GM21717 (cell line): ENCODE data around the gene RERE.
"Not testable (repeated sequence)": the region's sequence is repeated elsewhere in the genome, so short reads cannot be mapped to it uniquely, and the experiment has no call there.

Experiments
- ATAC-seq: cut with Tn5 transposase; IDR thresholded peaks from one replicate; pipeline ENCODE4 v1.9.1; 2021; ENCODE audit warnings: mild to moderate bottlenecking, moderate library complexity; ENCODE audit not compliant: unreplicated experiment

The RERE gene

DNA sequence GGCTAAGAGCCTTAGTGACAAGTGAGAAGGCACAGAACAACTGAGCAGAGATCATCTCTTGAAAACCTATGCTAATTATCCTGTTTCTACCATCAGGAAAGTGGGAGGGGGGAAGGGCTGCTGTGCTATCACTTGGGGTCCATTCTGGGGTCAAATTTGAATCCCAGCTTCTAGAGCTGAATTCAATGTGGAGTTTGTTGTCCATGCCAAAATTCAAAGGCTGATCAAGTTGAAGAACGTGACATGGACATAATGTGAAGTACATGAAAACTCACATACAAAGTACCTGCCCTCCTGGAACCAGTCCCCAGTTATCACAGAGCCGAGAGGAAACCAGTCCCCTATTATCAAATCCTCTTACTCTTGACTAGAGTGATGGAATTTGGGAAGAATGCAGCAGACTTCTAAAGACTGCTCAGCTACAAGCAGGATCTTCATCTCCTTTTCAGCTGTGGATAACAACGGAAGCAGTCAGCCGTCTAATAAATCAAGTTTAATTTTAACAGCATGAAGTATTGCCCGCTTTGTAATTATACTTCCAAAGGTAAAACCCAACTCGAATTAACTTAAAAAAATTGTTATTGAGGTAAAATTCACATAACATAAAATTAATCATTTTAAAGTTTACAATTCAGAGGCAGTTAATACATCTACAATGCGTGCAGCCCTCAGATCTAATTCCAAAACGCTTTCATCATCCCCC is 421.2 kb downstream of the RERE start:
- ATAC-seq, result no peak

DNA sequence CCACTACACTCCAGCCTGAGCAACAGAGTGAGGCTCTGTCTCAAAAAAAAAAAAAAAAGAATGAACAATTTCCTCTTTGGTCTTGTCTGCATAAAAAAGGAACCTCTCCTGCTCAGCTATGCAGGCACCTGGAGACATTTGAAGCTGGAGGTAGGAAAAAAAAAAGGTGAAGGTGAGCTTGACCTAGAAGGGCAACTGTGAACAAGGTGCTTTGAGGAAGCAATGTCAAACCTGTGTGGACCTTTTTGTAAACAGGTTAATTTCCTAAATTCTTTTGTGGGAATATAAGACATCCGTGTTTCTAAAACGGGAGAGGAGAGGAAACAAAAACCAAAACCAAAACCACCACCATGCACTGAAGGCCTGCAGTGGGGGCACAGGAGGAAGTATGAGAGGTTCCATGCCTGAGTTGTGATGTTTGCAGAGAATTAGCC is 422.0 kb downstream of the RERE start:
- no peak for ATAC-seq

DNA sequence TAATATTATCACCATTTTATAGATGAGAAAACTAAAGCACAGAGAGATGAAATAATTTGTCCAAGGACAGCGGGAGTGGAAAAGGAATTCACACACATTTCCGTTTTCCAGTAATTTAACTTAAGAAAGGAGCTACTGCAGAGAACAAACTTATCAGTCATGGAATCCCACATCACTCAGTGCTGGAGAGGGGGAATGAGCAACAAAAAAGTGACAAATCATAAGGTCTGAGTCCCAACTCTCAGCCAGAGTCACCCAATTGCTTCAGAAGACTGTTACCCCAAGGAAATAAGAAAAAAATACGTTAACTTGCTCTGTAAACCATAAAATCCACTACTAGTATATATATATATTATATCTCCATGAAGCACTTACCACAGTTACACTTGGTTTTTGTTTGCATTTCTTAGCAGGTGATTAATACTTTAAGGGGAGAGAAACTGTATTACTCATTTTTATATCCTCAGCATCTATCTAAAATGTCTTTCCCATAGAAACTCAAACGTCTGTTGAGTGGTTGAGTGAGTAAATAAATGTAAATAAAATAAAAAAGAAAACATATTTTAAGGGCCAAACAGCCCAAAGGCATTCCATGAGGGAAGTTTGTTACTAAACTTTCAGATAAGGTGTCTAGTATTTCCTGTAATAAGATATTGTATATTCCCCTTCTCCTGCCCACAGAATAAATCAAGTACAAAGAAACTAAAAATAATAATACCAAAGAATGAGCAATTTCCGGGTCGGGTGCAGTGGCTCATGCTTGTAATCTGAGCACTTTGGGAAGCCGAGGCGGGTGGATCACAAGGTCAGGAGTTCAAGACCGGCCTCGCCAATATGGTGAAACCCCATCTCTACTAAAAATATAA is 422.8 kb downstream of the RERE start:
- no peak for ATAC-seq

- ATAC-seq, result no peak
Observed at GRCh38 chr1:8392522-8392921, 424.9 kb downstream of the RERE start.

- no peak for ATAC-seq
Observed at GRCh38 chr1:8390707-8391106, 426.7 kb downstream of the RERE start.

- ATAC-seq, result no peak
Observed at GRCh38 chr1:8389958-8390535, 427.4 kb downstream of the RERE start.

GRCh38 chr1:8388732-8389562 is 428.5 kb downstream of the RERE start:
- no peak for ATAC-seq

DNA sequence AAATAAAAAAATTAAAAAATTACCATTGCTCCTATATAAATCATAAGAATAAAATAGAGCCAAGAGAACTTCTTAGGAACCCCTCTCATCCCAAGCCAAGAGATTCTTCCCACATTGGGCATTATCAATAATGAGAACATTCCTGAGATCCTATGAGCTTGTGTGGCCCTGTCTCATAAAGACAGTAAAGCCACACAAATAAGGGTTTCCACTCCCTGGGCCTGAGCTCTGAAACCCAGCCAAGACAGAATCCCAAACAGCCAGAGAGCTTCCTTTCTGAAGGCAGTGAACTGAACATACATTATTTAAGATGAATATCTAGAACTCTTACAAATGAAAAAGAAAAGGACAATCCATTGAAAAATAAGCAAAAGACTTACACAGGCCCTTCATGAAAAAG is 431.2 kb downstream of the RERE start:
- no peak for ATAC-seq

DNA sequence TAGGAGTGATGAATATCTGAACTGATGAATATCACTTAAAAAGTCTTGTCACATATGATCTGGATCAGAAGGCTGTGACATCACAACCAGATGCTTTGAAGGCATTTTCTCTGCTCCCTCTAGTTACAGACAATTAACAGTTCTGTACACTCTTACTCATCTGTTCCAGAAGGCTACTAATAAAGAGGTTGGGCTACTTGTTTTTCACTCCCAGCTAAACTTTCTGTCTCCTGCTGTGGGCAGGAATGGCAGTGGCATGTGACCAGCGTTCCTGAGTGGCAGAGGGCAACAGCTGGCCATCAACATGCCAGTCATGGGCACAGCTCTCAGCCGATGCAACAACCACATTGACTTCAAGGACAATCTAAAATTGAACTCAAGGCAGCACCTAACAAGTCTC is 432.9 kb downstream of the RERE start:
- no peak for ATAC-seq

DNA sequence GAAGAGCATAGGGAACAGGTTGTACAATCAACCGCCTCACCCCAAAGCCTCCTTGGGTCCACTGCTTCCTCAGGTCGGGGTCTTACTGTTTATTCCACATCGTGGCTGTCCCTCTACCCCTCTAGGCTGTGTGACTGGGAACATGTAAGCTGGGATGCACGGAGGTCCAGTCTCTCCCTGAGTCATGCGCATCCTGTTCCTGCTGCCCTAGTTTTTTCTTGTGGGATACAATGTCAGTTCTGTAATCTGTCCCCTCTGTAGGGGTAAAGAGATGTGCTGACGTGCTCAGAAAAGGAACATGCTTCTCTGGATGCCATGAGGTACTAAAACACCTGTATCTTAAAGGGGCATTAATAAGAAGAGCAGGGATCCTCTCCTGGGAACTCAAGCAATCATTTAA is 433.4 kb downstream of the RERE start:
- ATAC-seq, result no peak

- no peak for ATAC-seq
Observed at GRCh38 chr1:8382608-8383505, 434.6 kb downstream of the RERE start.

DNA sequence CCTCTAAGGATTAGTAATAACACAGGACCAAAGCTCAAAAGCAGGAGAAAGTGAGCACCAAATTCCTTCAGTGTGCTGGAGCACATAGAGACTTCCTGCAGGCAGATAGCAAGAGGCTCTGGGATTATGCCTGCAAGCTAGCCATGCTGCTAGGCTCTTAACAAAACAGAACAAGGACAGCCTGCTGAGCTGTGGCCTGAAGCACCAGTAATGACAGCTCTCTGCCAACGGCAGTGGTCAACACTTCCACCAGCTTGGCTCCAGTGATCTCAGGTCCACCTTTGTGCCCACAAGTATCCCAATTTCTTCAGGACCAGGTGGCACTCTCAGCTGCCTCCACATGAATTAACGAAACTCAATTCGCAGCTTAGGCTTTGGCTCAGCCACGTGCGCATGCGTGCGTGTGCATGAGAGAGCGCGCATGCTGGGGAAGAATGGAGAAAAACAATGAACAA is 435.4 kb downstream of the RERE start:
- no peak for ATAC-seq

DNA sequence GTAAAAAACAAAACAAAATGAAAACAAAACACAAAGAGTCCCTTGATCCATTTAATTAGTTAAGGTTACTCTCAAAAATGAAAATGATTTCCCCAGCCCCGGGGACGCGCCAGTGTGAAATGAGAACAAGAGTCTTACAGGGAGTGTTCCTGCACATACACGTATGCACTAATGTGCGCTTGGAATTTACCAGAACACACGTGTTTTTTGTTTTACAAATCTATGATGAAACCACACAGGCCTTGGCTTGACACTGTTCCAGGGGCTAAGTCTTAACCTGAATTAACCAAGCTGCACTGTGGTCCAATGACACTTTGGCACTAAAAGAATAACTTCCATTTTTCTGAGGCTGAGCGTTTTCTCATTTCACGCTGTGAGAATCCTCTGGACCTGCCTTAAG is 435.8 kb downstream of the RERE start:
- no peak for ATAC-seq

DNA sequence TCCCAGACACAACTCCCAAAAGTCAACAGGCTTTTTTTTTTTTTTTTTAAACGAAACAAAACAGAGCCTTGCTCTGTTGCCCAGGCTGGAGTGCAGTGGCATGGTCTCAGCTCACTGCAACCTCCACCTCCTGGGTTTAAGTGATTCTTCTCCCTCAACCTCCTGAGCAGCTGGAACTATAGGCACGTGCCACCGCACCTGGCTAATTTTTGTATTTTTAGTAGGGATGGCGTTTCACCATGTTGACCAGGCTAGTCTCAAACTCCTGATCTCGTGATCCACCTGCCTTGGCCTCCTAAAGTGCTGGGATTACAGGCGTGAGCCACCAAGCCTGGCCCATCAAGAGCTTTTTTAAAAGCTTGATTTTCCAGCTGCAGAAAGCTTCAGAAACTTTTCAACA is 437.1 kb downstream of the RERE start:
- ATAC-seq, result not testable (repeated sequence)

- ATAC-seq, result no peak
Observed at GRCh38 chr1:8379513-8380186, 437.8 kb downstream of the RERE start.

GRCh38 chr1:8378981-8379470 is 438.4 kb downstream of the RERE start:
- ATAC-seq, result no peak

DNA sequence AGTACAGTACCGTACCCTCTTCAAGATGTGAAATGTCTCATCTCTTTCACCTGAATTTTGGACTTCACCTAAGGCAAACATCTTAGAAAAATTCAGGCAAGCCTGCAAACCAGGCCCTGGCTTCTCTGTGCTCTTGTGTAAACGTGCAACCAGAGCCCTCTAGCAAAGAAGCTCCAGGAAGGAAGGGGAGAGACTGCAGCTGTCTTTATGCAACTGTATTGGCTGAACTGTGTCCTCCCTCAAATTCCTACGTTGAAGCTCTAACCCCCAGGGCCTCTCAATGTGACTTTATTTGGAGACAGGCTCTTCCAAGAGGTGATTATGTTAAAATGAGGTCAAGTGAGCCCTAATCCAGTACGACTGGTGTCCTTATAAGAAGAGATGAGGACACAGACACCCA is 439.3 kb downstream of the RERE start:
- no peak for ATAC-seq

DNA sequence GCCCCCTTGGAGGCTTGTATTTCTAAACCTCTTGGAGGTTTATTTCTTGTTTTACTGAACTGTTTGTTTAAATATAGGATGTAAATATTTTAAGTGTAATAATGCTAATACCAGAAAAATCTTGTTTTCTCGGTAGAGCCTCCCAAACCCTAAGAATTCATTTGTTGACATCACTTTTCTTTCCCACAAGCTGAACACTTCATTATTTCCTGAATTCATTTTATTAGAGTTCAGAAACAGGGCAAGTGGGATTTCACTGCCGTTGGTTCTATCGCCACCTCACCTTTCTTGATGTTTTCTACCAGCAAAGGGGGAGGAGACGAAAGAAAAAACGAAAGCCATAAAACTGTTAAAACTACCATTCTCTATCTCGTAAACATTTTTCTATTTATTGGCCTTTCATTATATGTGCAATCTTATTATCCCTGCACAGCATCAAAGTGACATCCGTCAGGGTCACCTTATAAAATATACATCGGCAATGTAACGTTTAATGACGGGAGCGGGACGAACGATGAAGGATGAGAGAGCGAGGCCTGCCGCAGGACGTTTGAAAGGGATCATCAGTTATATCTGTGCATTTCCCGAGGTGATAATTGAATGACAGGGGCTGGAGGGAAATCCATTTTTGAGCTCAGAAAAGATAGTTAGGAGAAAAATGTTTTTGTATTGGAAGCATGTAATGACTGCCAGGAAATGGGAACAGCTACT is 440.0 kb downstream of the RERE start:
- no peak for ATAC-seq
